HG02973 (cell line): ENCODE results near the gene SDC3.
"Not testable (repeated sequence)": the region's sequence is repeated elsewhere in the genome, so short reads cannot be mapped to it uniquely, and the experiment has no call there.

ENCODE experiments used
- ATAC-seq: cut with Tn5 transposase; IDR thresholded peaks from one replicate; pipeline ENCODE4 v1.9.1; 2021; ENCODE audit warnings: moderate library complexity; ENCODE audit not compliant: unreplicated experiment

Gene SDC3, protein sequence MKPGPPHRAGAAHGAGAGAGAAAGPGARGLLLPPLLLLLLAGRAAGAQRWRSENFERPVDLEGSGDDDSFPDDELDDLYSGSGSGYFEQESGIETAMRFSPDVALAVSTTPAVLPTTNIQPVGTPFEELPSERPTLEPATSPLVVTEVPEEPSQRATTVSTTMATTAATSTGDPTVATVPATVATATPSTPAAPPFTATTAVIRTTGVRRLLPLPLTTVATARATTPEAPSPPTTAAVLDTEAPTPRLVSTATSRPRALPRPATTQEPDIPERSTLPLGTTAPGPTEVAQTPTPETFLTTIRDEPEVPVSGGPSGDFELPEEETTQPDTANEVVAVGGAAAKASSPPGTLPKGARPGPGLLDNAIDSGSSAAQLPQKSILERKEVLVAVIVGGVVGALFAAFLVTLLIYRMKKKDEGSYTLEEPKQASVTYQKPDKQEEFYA

DNA sequence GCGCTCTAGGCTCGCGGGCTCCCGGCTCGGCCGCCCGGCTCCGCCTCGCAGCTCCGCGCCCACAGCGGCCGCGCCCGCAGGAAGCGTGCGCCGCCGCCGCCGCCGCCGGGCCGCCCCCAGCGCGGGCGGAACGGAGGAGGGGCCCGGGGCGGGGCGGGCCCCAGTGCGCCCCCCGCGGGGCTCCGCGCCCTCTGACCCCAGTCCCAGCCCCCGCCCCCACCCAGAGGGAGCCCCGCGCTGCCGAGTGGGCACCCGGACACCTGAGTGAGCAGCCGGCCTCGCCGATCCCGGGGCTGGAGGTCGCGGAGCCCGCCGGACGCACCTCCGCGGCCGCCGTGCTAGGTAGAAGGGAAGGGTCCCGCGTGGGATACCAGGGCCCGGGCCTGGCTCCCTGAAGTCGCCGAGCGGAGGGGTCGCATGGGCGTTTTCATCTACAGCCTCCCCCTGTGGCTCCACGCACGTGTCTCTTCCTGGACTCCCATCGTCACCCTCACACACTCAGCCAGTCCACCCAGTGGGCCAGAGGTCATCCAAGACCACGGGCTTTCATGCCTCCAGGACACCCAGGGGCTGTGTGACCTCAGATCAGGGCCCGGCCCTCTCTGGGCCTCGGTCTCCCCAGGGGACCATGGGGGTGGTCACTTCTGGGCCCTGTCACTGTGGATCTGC is at the start of gene SDC3:
SDC3 (minus strand) TSS at position 63 of the 669 bp plus-strand sequence. CDS start 172 bp downstream, outside the sequence.
- no peak for ATAC-seq

DNA sequence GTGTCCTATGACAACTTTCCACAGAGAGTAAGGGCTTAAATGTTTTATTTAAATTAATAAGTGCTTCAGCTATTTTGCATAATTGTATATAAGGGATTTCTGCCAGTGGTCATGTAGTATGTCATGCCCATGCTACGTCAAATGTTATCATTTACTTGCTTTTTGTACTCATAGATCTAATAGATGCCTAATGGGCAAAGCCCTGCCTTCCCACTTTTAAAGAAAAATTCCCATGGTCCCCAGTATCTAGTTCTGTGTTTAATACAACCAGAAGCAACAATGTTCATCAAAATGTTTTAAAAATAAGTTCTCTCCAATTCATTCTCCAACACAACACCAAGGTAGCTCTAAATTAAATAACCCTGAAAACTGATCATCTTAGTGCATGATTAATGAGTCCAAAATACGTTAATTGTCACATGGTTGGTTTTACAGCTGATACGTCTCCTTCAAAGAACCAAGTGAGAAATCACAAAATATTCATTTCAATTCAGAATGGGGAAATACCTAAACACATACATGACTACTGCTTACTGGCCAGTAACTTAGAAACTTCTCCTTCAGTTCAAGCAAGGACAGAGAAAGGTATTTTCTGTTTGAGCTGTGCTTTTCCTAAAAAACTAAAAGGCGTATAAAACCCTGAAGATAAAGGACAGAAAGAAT is 49.1 kb upstream of the SDC3 start:
- no peak for ATAC-seq

DNA sequence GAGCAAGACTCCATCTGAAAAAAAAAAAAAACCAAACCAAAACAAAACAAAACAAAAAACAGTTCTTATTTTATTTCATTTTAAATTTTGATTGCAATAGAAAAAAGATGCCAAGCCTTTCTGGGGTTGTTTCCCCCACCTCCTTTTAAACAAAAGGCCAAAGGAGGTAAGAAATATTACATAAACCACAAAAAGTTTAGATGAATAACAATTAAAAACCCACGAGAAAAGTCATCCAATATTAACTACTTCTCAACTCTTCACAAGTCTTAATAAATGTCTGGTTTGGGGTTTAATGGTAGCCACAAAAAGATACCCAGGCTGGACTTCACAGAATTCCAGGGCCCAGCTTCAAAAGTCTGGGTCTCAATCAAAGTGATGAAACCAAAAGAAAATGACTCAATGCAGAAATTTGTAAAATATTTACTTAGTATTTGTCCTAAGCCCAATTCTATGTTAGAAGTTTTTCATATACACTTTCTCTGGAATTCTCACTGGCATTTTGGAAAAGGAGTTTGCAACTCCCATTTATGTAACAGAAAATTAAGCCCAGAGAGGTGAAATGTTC is 47.0 kb upstream of the SDC3 start:
- no peak for ATAC-seq

DNA sequence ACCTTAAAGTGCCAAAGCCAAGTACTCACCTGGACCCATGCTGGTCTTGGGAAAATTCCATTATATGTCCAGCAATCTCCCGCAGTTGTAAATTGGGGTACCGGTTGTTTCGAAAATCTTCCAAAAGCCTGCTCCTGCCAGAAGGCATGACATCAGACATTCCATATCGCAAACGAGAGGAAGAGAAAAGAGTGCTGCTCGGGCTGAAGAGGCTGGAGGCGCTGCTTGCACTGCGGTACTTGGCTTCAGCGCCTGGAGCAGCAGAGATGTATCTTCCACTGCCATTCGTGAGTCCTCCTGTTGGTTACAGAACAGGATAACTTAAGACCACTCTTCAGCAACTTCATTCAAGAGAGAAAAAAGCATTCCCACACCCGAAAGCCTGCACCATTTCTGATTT is 45.1 kb upstream of the SDC3 start:
- ATAC-seq, result no peak

DNA sequence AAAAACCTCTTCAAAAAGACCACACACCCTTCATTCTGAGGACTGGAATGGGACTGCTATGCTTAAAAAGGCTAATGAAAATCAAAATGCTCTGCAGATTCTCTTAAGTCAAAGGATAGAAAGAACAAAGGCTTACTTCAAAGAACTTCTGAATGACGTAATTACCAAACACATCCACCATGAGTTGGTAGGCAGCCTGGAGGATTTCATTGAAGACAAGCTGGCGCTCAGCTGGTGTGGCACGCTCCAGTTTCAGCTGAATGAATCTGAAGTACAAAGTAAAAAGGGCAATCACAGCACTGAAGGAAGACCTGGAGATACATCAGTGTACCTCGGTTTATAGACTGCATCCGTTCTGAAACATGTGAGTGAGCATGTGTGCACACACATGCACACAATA is 43.5 kb upstream of the SDC3 start:
- no peak for ATAC-seq

DNA sequence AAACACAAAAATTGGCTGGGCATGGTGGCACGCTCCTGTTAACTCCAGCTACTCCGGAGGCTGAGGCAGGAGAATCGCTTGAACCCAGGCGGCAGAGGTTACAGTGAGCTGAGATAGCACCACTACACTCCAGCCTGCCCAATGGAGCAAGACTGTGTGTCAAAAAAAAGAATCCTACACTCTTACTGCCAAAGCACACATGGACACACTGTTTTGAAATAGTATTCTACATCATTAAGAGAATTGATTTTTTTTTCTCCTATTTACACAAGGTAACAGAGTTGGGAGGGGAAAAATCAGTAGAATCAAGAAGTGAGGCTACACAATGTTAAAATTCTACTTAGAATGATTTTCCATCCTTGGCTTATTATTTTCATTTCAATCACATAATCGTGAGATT is 42.1 kb upstream of the SDC3 start:
- no peak for ATAC-seq

DNA sequence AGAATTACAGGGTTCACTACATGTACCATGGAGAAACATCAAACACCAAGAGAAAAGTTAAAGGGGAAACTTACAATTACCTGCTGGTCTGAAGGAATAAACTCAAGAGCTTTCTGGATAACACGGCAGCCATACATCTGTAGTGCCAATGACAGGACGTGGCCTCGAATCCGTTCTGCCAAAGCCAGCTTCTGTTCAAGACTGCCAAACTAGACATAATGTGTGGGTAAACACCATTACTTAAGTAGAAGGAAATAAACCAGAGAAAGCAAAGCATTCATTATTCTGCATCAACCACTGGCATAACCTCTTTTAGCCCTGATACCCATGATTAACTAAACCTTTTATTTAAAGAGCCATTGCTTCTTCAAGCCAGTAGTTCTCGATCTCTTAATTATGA is 41.5 kb upstream of the SDC3 start:
- no peak for ATAC-seq

DNA sequence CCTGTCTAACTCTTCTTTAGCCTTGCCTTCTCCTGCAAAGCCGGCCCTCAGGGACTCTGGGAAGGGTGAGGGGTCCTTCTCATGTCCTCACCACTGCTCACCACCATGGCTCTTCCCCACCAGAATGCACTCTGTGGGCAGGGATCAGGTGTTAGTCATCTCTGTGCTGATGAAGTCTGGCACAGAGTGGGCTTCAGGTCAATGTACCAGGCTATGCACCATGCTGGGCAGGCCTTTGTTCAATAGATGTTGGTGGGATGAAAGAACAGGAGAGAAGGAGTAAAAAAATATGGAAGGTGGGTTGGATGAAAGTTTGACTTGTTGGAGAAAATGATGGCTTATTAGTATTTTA is 40.9 kb upstream of the SDC3 start:
- not testable (repeated sequence) for ATAC-seq

DNA sequence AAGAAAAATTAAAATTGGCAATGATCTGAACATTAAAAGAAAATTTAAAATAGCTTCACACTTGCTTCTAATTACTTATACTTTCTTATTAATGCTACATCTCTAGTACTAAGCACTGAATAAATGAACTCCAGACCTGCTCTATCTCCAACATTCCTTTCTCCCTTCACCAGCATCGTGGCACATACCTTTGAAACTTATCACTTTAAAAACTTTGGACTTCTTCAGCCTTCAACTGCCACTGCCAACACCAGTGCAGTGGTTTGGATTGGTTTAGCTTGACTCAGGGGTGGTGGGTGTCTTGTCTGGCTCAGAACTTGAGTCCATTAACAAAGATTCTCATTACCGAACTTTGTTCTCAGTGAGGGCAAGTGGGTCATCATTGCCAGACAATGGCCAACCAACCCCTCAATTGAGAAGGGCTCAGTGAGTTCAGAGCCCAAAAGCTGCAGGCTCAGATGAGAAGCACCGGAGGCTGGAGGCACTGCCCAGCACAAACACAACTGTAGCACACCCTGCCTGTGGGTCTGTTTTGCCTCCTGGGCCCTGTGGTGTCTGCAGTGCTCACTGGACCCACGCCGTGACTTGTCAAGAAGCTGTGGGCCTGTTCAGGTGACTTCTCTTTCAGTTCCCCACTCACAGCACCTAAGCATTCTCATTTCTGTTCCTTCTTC is 40.4 kb upstream of the SDC3 start:
- not testable (repeated sequence) for ATAC-seq

DNA sequence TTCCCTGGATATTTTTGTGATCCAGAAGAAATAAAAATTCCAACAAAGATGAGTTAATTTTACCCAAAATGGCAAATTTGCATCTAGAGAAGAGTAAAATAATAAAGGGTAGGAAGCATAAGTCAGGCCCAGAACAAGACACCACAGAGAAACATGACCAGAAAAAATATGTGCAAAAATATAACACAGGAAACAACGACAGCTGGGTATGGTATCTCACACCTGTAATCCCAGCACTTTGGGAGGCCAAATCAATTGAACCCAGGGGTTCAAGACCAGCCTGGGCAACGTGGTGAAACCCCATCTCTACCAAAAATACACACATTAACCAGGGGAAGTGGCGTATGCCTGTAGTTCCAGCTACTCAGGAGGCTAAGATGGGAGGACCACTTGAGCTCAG is 39.7 kb upstream of the SDC3 start:
- ATAC-seq, result no peak

DNA sequence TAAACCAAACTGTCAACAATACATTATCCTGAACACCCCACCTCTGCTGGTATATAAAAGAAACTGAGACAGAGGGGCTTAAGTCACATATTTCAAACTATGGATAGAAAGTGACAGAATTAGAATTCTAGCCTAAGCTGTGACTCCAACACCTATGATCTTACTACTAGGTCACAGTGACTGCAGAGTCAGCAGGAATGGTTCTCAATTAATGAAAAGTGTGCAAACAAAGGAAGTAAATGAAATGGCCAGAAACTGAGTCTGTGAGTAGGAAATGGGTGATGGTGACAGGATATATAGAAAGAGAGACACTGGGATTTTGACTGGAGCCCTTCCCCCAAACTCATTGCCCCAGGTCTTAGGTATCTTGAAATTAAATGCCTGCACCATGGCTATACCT is 38.7 kb upstream of the SDC3 start:
- ATAC-seq, result no peak

DNA sequence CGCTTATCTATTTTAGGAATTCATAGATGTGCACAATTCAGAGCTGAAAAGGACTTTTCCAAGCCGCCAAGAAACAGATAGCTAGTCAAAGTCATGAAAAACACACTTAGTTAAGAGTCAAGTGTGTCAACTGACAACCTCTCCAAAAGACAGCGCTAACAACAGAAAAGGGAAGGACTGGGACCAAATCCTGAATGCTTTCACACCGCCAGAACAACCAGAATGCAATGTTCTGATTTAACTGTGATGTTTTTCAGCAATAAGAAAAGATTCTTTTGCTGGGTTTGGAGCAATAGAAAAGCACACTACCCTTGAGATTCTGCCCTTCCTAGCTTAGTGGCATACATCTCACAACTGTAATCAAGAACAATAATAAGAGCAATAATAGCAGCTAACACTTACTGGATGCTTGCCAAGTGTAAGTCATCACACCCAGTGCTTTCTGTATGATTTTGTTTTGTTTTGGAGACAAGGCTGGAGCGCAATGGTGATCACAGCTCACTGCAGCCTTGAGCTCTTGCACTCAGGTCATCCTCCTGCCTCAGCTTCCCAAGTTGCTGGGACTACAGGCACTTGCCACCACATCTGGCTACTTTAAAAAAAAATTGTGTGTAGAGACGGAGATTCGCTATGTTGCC is 33.9 kb upstream of the SDC3 start:
- no peak for ATAC-seq

DNA sequence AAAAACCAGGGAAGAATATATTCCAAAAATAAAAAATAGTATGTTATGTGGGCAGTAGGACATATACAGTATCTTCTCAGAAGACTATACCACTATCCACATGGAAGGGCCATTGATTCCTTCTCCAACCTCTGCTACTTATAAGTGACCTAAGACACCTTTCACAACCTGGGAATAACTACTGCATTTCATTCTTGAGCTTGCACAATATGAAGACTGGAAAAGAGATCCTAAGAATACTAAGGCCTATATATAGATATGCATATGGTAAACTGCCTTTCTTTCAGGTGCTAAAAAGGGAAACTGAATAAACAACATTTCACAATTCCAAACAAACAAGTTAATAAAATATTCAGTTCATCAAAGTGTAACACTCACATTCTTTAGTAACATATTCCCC is 32.0 kb upstream of the SDC3 start:
- no peak for ATAC-seq

DNA sequence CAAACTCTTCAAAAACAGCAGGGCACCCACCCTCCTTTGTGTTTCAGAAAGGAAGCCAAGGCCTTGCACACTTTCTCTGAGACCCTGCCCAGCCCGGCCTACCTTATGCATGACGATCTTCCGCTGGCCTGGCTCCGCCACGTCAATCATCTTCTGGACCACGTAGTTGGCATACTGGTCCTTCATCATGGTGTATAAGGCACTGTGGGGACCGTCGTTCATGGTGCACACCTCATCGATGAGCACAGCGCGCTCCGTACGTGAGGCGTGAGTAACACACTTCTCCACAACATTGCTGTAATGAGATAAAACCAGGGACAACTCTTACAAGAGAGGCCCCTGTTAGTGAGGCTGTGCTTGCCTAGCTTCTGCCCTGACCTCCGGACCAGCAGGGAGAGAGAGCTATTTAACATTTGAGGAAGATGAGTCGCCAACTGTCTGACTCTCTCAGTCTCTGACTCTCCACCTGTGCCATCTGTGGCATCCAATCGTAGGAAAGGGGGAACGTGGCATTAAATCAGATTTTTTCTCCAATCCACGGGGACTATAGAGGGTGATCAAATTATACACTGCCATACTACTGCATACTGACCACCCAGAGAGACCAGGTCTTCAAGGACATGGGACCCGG is 28.1 kb upstream of the SDC3 start:
- ATAC-seq, result no peak

DNA sequence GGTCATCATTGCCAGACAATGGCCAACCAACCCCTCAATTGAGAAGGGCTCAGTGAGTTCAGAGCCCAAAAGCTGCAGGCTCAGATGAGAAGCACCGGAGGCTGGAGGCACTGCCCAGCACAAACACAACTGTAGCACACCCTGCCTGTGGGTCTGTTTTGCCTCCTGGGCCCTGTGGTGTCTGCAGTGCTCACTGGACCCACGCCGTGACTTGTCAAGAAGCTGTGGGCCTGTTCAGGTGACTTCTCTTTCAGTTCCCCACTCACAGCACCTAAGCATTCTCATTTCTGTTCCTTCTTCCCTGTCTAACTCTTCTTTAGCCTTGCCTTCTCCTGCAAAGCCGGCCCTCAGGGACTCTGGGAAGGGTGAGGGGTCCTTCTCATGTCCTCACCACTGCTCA is 27.2 kb upstream of the SDC3 start:
- not testable (repeated sequence) for ATAC-seq

DNA sequence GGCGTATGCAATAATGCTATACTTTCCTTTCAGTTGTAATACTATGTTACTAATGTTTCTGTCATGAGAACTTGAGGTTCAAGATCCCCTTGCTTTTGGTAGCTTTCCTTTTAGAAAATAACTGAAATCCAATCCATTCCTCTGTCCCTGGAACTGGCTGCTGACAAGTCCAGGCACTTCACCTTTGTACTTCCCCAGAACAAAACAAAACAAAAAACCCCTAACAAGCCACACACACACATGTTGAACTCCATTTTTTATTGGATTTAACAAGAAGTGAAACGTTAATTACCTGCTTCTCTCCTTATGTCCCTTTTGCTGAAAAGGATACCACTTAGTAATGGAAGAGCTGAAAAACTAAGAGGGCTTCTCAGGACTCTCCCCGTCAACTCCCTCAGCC is 26.1 kb upstream of the SDC3 start:
- no peak for ATAC-seq

DNA sequence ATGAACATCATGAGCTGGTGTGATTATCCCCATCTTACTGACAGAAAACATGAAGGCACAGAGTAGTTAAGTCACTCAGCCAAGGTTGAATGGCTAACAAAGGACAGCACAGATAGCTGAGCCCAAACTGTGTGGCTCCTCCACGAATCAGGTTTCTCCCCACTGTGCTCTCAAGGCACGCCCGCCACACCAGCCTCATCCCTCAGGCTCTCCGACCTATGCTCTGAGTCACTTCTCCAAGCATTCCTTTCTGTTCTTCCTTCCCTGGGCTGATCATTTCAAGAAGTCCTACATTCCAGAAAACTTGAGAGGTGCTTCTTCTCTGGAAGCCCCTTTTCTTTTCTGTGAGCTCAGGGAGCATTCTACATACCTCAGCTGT is 25.3 kb upstream of the SDC3 start:
- ATAC-seq, result no peak

DNA sequence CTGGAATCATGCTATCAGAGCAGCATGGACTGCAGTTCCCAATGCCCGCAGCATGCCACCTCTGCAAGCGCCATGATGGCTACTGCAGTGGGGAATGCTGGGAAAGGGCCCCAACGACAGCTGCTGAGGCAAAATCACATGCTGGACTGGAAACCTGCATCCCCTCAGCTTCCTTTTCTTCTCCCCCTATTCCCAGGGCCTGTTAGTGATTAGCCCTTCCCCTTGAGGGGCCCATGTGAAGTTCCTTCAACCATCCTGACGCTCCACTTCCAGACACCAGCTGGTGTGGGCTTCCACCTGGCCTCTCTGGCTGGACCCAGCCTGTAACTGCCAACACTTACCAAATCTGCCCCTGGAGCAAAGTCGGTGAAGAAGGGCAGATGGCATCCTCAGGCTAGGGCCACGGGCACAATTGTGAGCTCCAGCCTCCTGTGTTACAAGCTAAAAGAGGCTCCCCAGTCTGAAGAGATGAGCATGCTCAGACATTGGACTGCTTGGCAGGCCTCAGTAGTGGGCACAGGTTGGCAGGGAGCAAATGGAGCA is 22.1 kb upstream of the SDC3 start:
- ATAC-seq, result no peak

DNA sequence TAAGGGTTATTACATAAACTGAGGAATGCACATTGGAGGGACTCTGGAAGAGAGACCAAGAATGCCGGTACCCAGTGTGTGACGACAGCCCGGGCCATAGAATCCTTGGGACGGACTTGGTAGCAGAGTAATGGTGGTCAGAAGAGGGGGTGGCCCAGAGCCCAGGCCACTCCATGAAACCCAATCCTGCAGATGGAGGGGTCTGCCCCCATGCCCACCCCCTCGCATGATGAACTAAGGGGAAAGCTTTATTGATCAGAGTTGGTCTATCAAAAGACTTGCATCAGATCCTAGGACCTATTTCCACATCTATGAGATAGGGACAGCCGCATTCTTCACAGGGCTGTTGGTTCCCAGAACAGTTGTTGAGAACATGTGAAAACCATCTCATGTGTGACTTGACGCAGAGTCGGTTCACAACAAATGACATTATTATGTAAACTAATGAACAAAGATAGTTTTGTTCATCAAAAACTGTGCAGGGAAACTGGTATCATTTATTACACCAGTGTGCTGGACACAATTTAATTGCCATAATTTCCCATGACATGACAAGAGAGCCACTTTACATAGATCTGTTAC is 21.5 kb upstream of the SDC3 start:
- ATAC-seq, result no peak
